Common myeloid progenitor, CD34-positive (primary cell): ENCODE results near the gene PRR29.

Experiments
- CTCF ChIA-PET: fragments of 350-600 bp; sonication (Branson Sonifier 250); formaldehyde crosslinking; loops from one replicate; lab custom pipeline; 2021; ENCODE audit warnings: antibody characterized with exemption; lab: Charles Lee
- POLR2A ChIA-PET: fragments of 350-600 bp; sonication (Branson Sonifier 250); formaldehyde crosslinking; loops from one replicate; lab custom pipeline; 2021; ENCODE audit warnings: antibody characterized with exemption; lab: Charles Lee
- DNase-seq, 3 donors: peaks; one replicate each; pipeline versions ENCODE4 v3.0.0 to v3.0.0-alpha.2; 2013
- H3K27ac ChIP-seq, 2 experiments: 1 replicate in 1 of 2; 2 replicates in 1 of 2; pipeline ENCODE4 v1.7.0; 2013; ENCODE audit warnings: inconsistent platforms in 2 of 2, low read length in 2 of 2, mild to moderate bottlenecking in 2 of 2, low read depth in 1 of 2, moderate library complexity in 1 of 2; ENCODE audit not compliant: severe bottlenecking in 2 of 2, insufficient read depth in 1 of 2, poor library complexity in 1 of 2
- H3K27me3 ChIP-seq, 5 experiments: replicated peaks in 2 of 5; 1 replicate in 3 of 5; 2 replicates in 2 of 5; pipeline versions ENCODE4 v1.6.1 to v1.7.0; 2013; ENCODE audit warnings: low read length in 4 of 5, mild to moderate bottlenecking in 2 of 5, moderate library complexity in 2 of 5, inconsistent platforms in 1 of 5; ENCODE audit not compliant: insufficient read depth in 5 of 5, control insufficient read depth in 4 of 5
- H3K36me3 ChIP-seq, 4 experiments: 1 replicate in 2 of 4; 2 replicates in 2 of 4; pipeline versions ENCODE4 v1.6.1 to v1.7.0; 2013; ENCODE audit warnings: low read length in 3 of 4, control low read depth in 1 of 4, mild to moderate bottlenecking in 1 of 4; ENCODE audit not compliant: control insufficient read depth in 4 of 4, insufficient read depth in 4 of 4
- H3K4me1 ChIP-seq, 4 experiments: 1 replicate in 3 of 4; 2 replicates in 1 of 4; pipeline versions ENCODE4 v1.6.1 to v1.7.1; 2013; ENCODE audit warnings: low read length in 3 of 4, mild to moderate bottlenecking in 3 of 4, control low read depth in 1 of 4, inconsistent platforms in 1 of 4, moderate library complexity in 1 of 4; ENCODE audit not compliant: control insufficient read depth in 4 of 4, insufficient read depth in 4 of 4; ENCODE audit errors: control extremely low read depth in 1 of 4
- H3K4me3 ChIP-seq, 7 experiments: 1 replicate in 4 of 7; 2 replicates in 3 of 7; pipeline versions ENCODE4 v1.5.1 to v1.7.0; 2013; ENCODE audit warnings: mild to moderate bottlenecking in 7 of 7, low read length in 6 of 7, moderate library complexity in 6 of 7, inconsistent platforms in 2 of 7, low read depth in 2 of 7, control low read depth in 1 of 7; ENCODE audit not compliant: insufficient read depth in 4 of 7, control insufficient read depth in 1 of 7; ENCODE audit errors: extremely low read depth in 1 of 7
- H3K9me3 ChIP-seq, 5 experiments: 1 replicate in 4 of 5; 2 replicates in 1 of 5; pipeline versions ENCODE4 v1.6.1 to v1.7.1; 2013; ENCODE audit warnings: low read length in 4 of 5, mild to moderate bottlenecking in 2 of 5, inconsistent platforms in 1 of 5, low read depth in 1 of 5, moderate library complexity in 1 of 5; ENCODE audit not compliant: control insufficient read depth in 4 of 5, insufficient read depth in 2 of 5; ENCODE audit errors: control extremely low read depth in 1 of 5
- WGBS: methylation state at CpG from one replicate; pipeline ENCODE4 v1.1.5; 2013; ENCODE audit not compliant: insufficient coverage; 5-methylcytosine and 5-hydroxymethylcytosine counted together

Gene PRR29

GRCh38 chr17:64053101-64053500 lies 55.0 kb downstream of the PRR29 start:
- H3K4me3 ChIP-seq, result no peak overlapping the region
- ChIA-PET CTCF (interaction anchor here (1.1 to 2.0 kb wide), 7 partner anchors 10 to 81 kb away, joined by 3 to 11 read pairs (median 4); no protein-coding TSS in a partner anchor), POLR2A (no interaction called here)
- H3K36me3 ChIP-seq, result peaks cover 5 to 43% (median 9%) of the 10 kb centered on the region in 4 experiments
- H3K9me3 ChIP-seq, result no peaks in the 10 kb centered on the region
- H3K27ac ChIP-seq, result no peak overlapping the region
- H3K4me1 ChIP-seq, result no peaks in the 10 kb centered on the region
- no peaks in the 10 kb centered on the region for H3K27me3 ChIP-seq
- WGBS, result 96% methylated on average over 10 of the region's 10 CpGs
- no peak for DNase-seq
